A549 (cell line): ENCODE measurements around the gene MTCL1. TPM values are rescaled to one million over a fixed set of nuclear protein-coding genes. Genes with fewer than 3 reads are reported as not detected.

ENCODE experiments used
- ATAC-seq, 2 experiments: fragments of 200-7000 bp in 1 of 2; fragments of >200 bp in 1 of 2; cut with Nextera tagmentation in 1 of 2; cut with Tn5 transposase in 1 of 2; 3 replicates each; pipeline versions ENCODE4 v1.8.0 to v1.9.1; 2018 to 2020; ENCODE audit warnings: mild to moderate bottlenecking in 1 of 2, moderate library complexity in 1 of 2
- CTCF ChIA-PET: fragments of 300-600 bp; sonication (Branson Sonifier 250); formaldehyde crosslinking; extraction: SDS; loops from one replicate; lab custom pipeline; 2021; ENCODE audit warnings: antibody characterized with exemption, inconsistent platforms; lab: Yijun Ruan, JAX
- POLR2A ChIA-PET: fragments of 350-600 bp; formaldehyde crosslinking; extraction: SDS; loops from one replicate; lab custom pipeline; 2021; ENCODE audit warnings: antibody characterized with exemption, inconsistent platforms; lab: Yijun Ruan, JAX
- DNase-seq, 2 experiments: peaks; one replicate each; pipeline versions ENCODE4 v3.0.0 to v3.0.0-alpha.2; 2011 to 2016; ENCODE audit warnings: low read depth in 1 of 2, low spot score in 1 of 2
- FAIRE-seq: peaks from 2 replicates; lab custom pipeline; 2011; peaks lifted over from hg19 to GRCh38; lab: Jason Lieb, UNC
- H3K27ac ChIP-seq, 2 experiments: fragments of >200 bp; sonication (Bioruptor Twin); formaldehyde crosslinking; 3 replicates each; pipeline ENCODE4 v1.5.1; 2016 to 2017
- H3K4me1 ChIP-seq: fragments of >200 bp; sonication (Bioruptor Twin); formaldehyde crosslinking; 3 replicates; pipeline ENCODE4 v1.6.1; 2016
- H3K4me2 ChIP-seq: fragments of >200 bp; sonication (Bioruptor Twin); formaldehyde crosslinking; 3 replicates; pipeline ENCODE4 v1.6.1; 2016
- H3K4me3 ChIP-seq: fragments of >200 bp; sonication (Bioruptor Twin); formaldehyde crosslinking; 3 replicates; pipeline ENCODE4 v1.5.1; 2016
- H3K9me3 ChIP-seq: fragments of >200 bp; sonication (Bioruptor Twin); formaldehyde crosslinking; 3 replicates; pipeline ENCODE4 v1.6.1; 2016
- CHD4 ChIP-seq: fragments of 200-600 bp; sonication (generic); IDR thresholded peaks from 2 replicates; pipeline ENCODE4 v1.6.1; 2016; ENCODE audit warnings: antibody characterized with exemption, mild to moderate bottlenecking, borderline replicate concordance
- JUNB ChIP-seq: fragments of >200 bp; sonication (Bioruptor Twin); formaldehyde crosslinking; IDR thresholded peaks from 2 replicates; pipeline ENCODE4 v1.6.1; 2016
- KDM5A ChIP-seq: fragments of 200-600 bp; sonication (generic); IDR thresholded peaks from 2 replicates; pipeline ENCODE4 v1.6.1; 2016; ENCODE audit warnings: antibody characterized with exemption, mild to moderate bottlenecking
- MAFK ChIP-seq: fragments of 450-650 bp; IDR thresholded peaks from 2 replicates; pipeline ENCODE4 v1.6.1; 2014; ENCODE audit not compliant: partially characterized antibody
- MAZ ChIP-seq: fragments of 150-350 bp; IDR thresholded peaks from 2 replicates; pipeline ENCODE4 v1.6.1; 2014; ENCODE audit warnings: antibody characterized with exemption, low read depth, low read length, borderline replicate concordance
- NPAS2 ChIP-seq: fragments of 250-450 bp; sonication (Bioruptor Pico); IDR thresholded peaks from 2 replicates; pipeline ENCODE4 v1.8.0; 2022; ENCODE audit warnings: mild to moderate bottlenecking, moderate library complexity, borderline replicate concordance
- NR3C1 ChIP-seq: fragments of >200 bp; sonication (Bioruptor Twin); formaldehyde crosslinking; IDR thresholded peaks from 3 replicates; pipeline ENCODE4 v1.6.1; 2017
- PHF8 ChIP-seq: fragments of 200-600 bp; sonication (generic); IDR thresholded peaks from 2 replicates; pipeline ENCODE4 v1.6.1; 2016; ENCODE audit warnings: low read depth, mild to moderate bottlenecking, antibody characterized with exemption, moderate library complexity, borderline replicate concordance
- RAD21 ChIP-seq, 2 experiments: fragments of >200 bp in 1 of 2; sonication (Bioruptor Twin) in 1 of 2; formaldehyde crosslinking in 1 of 2; IDR thresholded peaks in 1 of 2; conservative IDR thresholded peaks in 1 of 2; 2 replicates in 1 of 2; 3 replicates in 1 of 2; pipeline ENCODE4 v1.6.1; 2012 to 2018; ENCODE audit warnings: inconsistent platforms in 1 of 2
- RNF2 ChIP-seq: fragments of 200-600 bp; sonication (generic); IDR thresholded peaks from 2 replicates; pipeline ENCODE4 v1.6.1; 2016; ENCODE audit warnings: low read depth, mild to moderate bottlenecking, antibody characterized with exemption, moderate library complexity, borderline replicate concordance
- TFCP2L1 ChIP-seq: fragments of 250-450 bp; sonication (Bioruptor Pico); IDR thresholded peaks from 2 replicates; pipeline ENCODE4 v1.5.0; 2021; ENCODE audit warnings: mild to moderate bottlenecking
- WGBS: methylation state at CpG from one replicate; pipeline ENCODE4 v1.1.6; 2017; ENCODE audit errors: missing lambda C conversion rate; 5-methylcytosine and 5-hydroxymethylcytosine counted together
- polyA plus RNA-seq, 4 experiments: library from polyadenylated mRNA; depleted of rRNA in 3 of 4; stranded (reverse); fragments of >200 nt; fragmentation: RNase III in 1 of 4; extraction: RNeasy Plus Mini Kit Qiagen cat#74134 plus additional on column Dnase treatment in 1 of 4; gene quantifications; 2 replicates in 3 of 4; 3 replicates in 1 of 4; pipeline ENCODE4 v1.2.3, GENCODE V29; 2011 to 2017
- TF ChIP-seq, protein P1 (sequence below): fragments of 200-600 bp; sonication (generic); IDR thresholded peaks from 2 replicates; pipeline ENCODE4 v1.6.1; 2016; ENCODE audit warnings: antibody characterized with exemption, mild to moderate bottlenecking, moderate library complexity
- TF ChIP-seq, protein P2 (sequence below): fragments of 450-650 bp; IDR thresholded peaks from 2 replicates; pipeline ENCODE4 v1.6.1; 2014; ENCODE audit warnings: antibody characterized with exemption
- TF ChIP-seq, protein P3 (sequence below): fragments of 250-450 bp; sonication (Bioruptor Pico); IDR thresholded peaks from 2 replicates; pipeline ENCODE4 v1.5.0; 2021; ENCODE audit warnings: mild to moderate bottlenecking, moderate library complexity, borderline replicate concordance
- TF ChIP-seq, protein P4 (sequence below): IDR thresholded peaks from 2 replicates; pipeline ENCODE4 v1.6.1; 2012; ENCODE audit warnings: low read depth, borderline replicate concordance
- TF ChIP-seq, protein P5 (sequence below): fragments of 150-350 bp; IDR thresholded peaks from 2 replicates; pipeline ENCODE4 v1.6.1; 2014; ENCODE audit warnings: low read depth, mild to moderate bottlenecking, low read length
- TF ChIP-seq, protein P6 (sequence below): IDR thresholded peaks from 2 replicates; pipeline ENCODE4 v1.6.1; 2012

The MTCL1 gene
- polyA plus RNA-seq, 2 of the 4 experiments (the other 2 are of a cell fraction), result 44.4 to 49.6 TPM

DNA sequence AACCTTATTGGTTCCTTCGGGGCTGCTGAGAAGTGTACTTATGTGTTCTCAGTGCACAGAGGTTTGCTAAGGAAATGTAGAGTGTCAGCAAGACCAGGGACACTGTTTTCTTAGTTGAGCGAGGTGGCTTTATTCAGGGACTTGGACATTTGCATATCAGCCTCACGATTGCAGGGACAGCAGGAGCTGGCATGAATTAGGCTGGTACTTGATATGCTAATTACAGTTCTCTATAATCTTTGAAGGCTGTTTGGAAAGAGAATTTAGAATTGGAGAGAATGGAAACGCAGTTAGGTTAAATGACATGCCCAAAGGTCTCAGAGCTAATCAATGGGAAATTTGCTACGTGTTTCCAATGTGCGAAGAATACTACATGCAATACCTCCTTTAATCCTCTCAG lies 18.7 kb upstream of the MTCL1 start (continued):
- TF ChIP-seq, protein P1, sequence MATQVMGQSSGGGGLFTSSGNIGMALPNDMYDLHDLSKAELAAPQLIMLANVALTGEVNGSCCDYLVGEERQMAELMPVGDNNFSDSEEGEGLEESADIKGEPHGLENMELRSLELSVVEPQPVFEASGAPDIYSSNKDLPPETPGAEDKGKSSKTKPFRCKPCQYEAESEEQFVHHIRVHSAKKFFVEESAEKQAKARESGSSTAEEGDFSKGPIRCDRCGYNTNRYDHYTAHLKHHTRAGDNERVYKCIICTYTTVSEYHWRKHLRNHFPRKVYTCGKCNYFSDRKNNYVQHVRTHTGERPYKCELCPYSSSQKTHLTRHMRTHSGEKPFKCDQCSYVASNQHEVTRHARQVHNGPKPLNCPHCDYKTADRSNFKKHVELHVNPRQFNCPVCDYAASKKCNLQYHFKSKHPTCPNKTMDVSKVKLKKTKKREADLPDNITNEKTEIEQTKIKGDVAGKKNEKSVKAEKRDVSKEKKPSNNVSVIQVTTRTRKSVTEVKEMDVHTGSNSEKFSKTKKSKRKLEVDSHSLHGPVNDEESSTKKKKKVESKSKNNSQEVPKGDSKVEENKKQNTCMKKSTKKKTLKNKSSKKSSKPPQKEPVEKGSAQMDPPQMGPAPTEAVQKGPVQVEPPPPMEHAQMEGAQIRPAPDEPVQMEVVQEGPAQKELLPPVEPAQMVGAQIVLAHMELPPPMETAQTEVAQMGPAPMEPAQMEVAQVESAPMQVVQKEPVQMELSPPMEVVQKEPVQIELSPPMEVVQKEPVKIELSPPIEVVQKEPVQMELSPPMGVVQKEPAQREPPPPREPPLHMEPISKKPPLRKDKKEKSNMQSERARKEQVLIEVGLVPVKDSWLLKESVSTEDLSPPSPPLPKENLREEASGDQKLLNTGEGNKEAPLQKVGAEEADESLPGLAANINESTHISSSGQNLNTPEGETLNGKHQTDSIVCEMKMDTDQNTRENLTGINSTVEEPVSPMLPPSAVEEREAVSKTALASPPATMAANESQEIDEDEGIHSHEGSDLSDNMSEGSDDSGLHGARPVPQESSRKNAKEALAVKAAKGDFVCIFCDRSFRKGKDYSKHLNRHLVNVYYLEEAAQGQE, result no peak

DNA sequence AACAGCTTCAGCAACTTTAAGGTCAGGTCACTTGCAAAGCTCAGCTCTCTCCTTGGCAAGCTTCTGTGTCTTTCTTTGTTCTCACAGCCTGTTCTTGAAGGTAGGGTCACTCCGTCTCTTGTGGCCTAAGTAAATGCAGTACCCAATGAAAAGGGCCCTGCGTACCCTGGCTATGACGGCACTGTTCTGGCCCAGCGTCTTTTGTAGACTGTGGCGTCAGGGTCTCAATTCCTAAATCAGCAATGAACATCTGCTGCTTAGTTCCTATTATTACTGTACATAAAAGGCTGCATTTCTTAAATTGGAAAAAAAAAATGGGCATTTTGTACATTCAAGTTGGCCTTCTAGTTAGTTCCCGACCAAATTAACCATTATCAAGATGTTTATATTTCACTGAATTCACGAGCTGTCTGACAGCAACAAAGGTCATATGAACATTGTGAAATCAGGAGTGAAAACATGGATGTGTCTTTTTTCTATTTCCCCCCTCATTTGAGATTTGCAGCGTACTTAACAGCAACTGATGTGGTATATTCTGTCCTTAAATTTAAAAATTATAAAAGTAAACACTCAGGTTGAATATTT lies 17.0 kb upstream of the MTCL1 start:
- TF ChIP-seq, protein P2, sequence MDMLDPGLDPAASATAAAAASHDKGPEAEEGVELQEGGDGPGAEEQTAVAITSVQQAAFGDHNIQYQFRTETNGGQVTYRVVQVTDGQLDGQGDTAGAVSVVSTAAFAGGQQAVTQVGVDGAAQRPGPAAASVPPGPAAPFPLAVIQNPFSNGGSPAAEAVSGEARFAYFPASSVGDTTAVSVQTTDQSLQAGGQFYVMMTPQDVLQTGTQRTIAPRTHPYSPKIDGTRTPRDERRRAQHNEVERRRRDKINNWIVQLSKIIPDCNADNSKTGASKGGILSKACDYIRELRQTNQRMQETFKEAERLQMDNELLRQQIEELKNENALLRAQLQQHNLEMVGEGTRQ, result no peak
- no peak for TF ChIP-seq NPAS2 (CRISPR knock-in tag)
- no peak for TF ChIP-seq RAD21 (conservative IDR thresholded peaks at IDR 0.05 in 1 of 2, IDR thresholded peaks at IDR 0.05 in 1 of 2)
- TF ChIP-seq RNF2, result no peak
- TF ChIP-seq, protein P3, sequence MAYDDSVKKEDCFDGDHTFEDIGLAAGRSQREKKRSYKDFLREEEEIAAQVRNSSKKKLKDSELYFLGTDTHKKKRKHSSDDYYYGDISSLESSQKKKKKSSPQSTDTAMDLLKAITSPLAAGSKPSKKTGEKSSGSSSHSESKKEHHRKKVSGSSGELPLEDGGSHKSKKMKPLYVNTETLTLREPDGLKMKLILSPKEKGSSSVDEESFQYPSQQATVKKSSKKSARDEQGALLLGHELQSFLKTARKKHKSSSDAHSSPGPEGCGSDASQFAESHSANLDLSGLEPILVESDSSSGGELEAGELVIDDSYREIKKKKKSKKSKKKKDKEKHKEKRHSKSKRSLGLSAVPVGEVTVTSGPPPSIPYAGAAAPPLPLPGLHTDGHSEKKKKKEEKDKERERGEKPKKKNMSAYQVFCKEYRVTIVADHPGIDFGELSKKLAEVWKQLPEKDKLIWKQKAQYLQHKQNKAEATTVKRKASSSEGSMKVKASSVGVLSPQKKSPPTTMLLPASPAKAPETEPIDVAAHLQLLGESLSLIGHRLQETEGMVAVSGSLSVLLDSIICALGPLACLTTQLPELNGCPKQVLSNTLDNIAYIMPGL, result no peak
- TF ChIP-seq, protein P4, sequence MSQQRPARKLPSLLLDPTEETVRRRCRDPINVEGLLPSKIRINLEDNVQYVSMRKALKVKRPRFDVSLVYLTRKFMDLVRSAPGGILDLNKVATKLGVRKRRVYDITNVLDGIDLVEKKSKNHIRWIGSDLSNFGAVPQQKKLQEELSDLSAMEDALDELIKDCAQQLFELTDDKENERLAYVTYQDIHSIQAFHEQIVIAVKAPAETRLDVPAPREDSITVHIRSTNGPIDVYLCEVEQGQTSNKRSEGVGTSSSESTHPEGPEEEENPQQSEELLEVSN, result no peak
- no peak for TF ChIP-seq JUNB
- ATAC-seq (no peak), DNase-seq (no peak), FAIRE-seq (no peak)
- POLR2A ChIA-PET, result no interaction called here
- Histone ChIP-seq H3K4me2 (no peak overlapping the region), H3K4me1 (no peaks in the 10 kb centered on the region), H3K4me3 (no peak overlapping the region), H3K27ac (no peak overlapping the region), H3K9me3 (no peaks in the 10 kb centered on the region)
- 84% methylated on average over 8 of the region's 8 CpGs for WGBS
- CTCF ChIA-PET, result interaction anchor here (1.1 to 2.5 kb wide), 4 partner anchors 8 to 300 kb away, joined by 3 to 19 read pairs (median 10); no protein-coding TSS in a partner anchor

DNA sequence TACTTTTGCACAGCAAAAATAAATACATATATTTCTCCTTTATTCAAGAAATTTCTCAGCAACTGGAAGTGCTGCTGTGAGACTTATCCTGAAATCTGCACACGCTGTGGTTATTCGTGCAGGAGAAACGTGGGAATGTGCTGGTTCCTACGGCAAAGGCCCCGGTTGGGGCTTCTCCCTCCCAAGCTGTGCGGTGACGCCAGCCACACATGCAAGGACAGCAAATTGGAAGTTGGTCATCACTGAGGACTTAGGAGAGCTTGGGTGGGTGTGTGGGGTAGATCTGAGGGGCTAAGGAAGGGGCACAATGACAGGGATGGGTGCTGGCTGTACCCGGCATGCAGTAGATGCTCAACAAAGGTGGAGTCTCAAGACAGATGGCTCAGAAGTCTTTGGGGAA lies 16.5 kb upstream of the MTCL1 start:
- TF ChIP-seq MAZ (no peak), TFCP2L1 (CRISPR knock-in tag) (no peak), PHF8 (no peak), CHD4 (no peak), KDM5A (no peak), MAFK (no peak), NR3C1 (no peak)
- TF ChIP-seq, protein P5, sequence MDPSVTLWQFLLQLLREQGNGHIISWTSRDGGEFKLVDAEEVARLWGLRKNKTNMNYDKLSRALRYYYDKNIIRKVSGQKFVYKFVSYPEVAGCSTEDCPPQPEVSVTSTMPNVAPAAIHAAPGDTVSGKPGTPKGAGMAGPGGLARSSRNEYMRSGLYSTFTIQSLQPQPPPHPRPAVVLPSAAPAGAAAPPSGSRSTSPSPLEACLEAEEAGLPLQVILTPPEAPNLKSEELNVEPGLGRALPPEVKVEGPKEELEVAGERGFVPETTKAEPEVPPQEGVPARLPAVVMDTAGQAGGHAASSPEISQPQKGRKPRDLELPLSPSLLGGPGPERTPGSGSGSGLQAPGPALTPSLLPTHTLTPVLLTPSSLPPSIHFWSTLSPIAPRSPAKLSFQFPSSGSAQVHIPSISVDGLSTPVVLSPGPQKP, result no peak
- TF ChIP-seq, protein P6, sequence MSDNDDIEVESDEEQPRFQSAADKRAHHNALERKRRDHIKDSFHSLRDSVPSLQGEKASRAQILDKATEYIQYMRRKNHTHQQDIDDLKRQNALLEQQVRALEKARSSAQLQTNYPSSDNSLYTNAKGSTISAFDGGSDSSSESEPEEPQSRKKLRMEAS, result no peak
- TF ChIP-seq, protein P2, result no peak
- ChIA-PET POLR2A (no interaction called here), CTCF (interaction anchor here (1.5 to 2.5 kb wide), 2 partner anchors 8 kb away, joined by 3 to 19 read pairs; no protein-coding TSS in a partner anchor)
- Histone ChIP-seq H3K4me3 (no peak overlapping the region), H3K27ac (no peak overlapping the region), H3K9me3 (no peaks in the 10 kb centered on the region), H3K4me1 (no peaks in the 10 kb centered on the region), H3K4me2 (no peak overlapping the region)
- WGBS, result 97% methylated on average over 6 of the region's 8 CpGs
- DNase-seq, result no peak
- no peak for ATAC-seq
- FAIRE-seq, result no peak
